H1 (cell line): ENCODE data around the gene FOXL1. TPM values are rescaled to one million over a fixed set of nuclear protein-coding genes. Genes with fewer than 3 reads are reported as not detected.

Experiments
- CTCF ChIA-PET: fragments of 300-600 bp; sonication (Branson Sonifier 250); formaldehyde crosslinking; loops from one replicate; lab custom pipeline; 2021; ENCODE audit not compliant: partially characterized antibody; lab: Charles Lee
- POLR2A ChIA-PET: fragments of 300-600 bp; sonication (Branson Sonifier 250); formaldehyde crosslinking; loops from one replicate; lab custom pipeline; 2021; ENCODE audit warnings: inconsistent platforms; ENCODE audit not compliant: partially characterized antibody; lab: Charles Lee
- DNase-seq, 2 experiments: peaks; one replicate each; pipeline versions ENCODE4 v3.0.0 to v3.0.0-alpha.2; 2010 to 2022; ENCODE audit warnings: low spot score in 2 of 2, low read depth in 1 of 2, mixed read lengths in 1 of 2
- FAIRE-seq: peaks from 2 replicates; lab custom pipeline; 2011; peaks lifted over from hg19 to GRCh38; lab: Jason Lieb, UNC
- H2AFZ ChIP-seq: 2 replicates; pipeline ENCODE4 v1.8.1; 2012; ENCODE audit warnings: low read length, inconsistent platforms
- H2AK5ac ChIP-seq: 2 replicates; pipeline ENCODE4 v1.6.1; 2013; ENCODE audit warnings: low read depth, low read length
- H2BK120ac ChIP-seq: replicated peaks from 2 replicates; pipeline ENCODE3; 2013; ENCODE audit warnings: low read depth, low read length, inconsistent platforms
- H2BK12ac ChIP-seq: 2 replicates; pipeline ENCODE4 v1.6.1; 2013; ENCODE audit warnings: low read depth, low read length
- H2BK15ac ChIP-seq: 2 replicates; pipeline ENCODE4 v1.6.1; 2013; ENCODE audit warnings: low read length
- H2BK20ac ChIP-seq: 2 replicates; pipeline ENCODE4 v1.6.1; 2013; ENCODE audit warnings: low read length
- H2BK5ac ChIP-seq: 2 replicates; pipeline ENCODE4 v1.6.1; 2013; ENCODE audit warnings: low read depth, low read length
- H3K14ac ChIP-seq: 2 replicates; pipeline ENCODE4 v1.6.1; 2013; ENCODE audit warnings: inconsistent platforms; ENCODE audit not compliant: insufficient read length
- H3K18ac ChIP-seq: 2 replicates; pipeline ENCODE4 v1.6.1; 2013; ENCODE audit warnings: low read length; ENCODE audit errors: extremely low read depth
- H3K23ac ChIP-seq: 2 replicates; pipeline ENCODE4 v1.6.1; 2013; ENCODE audit warnings: inconsistent platforms; ENCODE audit not compliant: insufficient read length
- H3K23me2 ChIP-seq: 2 replicates; pipeline ENCODE4 v1.6.1; 2013; ENCODE audit warnings: low read depth, low read length
- H3K27ac ChIP-seq: 2 replicates; pipeline ENCODE4 v1.6.1; 2011; ENCODE audit warnings: low read depth, low read length, inconsistent platforms
- H3K27me3 ChIP-seq, 4 experiments: replicated peaks in 1 of 4; 1 replicate in 1 of 4; 2 replicates in 3 of 4; pipeline versions ENCODE4 v1.6.1 to v1.8.1; 2011 to 2013; ENCODE audit warnings: low read length in 3 of 4, mild to moderate bottlenecking in 3 of 4, inconsistent platforms in 2 of 4, mixed read lengths in 2 of 4, moderate library complexity in 1 of 4; ENCODE audit not compliant: control insufficient read depth in 3 of 4, insufficient read depth in 3 of 4; ENCODE audit errors: extremely low read depth in 1 of 4
- H3K36me3 ChIP-seq, 4 experiments: 2 replicates each; pipeline versions ENCODE4 v1.6.1 to v1.8.1; 2011 to 2013; ENCODE audit warnings: mild to moderate bottlenecking in 4 of 4, low read length in 3 of 4, moderate library complexity in 2 of 4, control low read depth in 1 of 4, inconsistent platforms in 1 of 4; ENCODE audit not compliant: insufficient read depth in 4 of 4, control insufficient read depth in 2 of 4
- H3K4ac ChIP-seq: replicated peaks from 2 replicates; pipeline ENCODE3; 2013; ENCODE audit warnings: low read length, low read depth, mixed read lengths, inconsistent platforms; ENCODE audit not compliant: insufficient read length
- H3K4me1 ChIP-seq, 4 experiments: replicated peaks in 1 of 4; 1 replicate in 1 of 4; 2 replicates in 3 of 4; pipeline versions ENCODE4 v1.6.1 to v1.8.1; 2011 to 2013; ENCODE audit warnings: low read length in 3 of 4, inconsistent platforms in 2 of 4, mixed read lengths in 1 of 4; ENCODE audit not compliant: insufficient read depth in 4 of 4, control insufficient read depth in 3 of 4
- H3K4me2 ChIP-seq, 2 experiments: 2 replicates each; pipeline versions ENCODE4 v1.6.1 to v1.8.1; 2011 to 2013; ENCODE audit warnings: low read depth in 2 of 2, low read length in 2 of 2, control low read depth in 1 of 2, inconsistent platforms in 1 of 2, mild to moderate bottlenecking in 1 of 2; ENCODE audit not compliant: insufficient read depth in 1 of 2
- H3K4me3 ChIP-seq, 4 experiments: fragments of 200-600, 300-600 bp in 1 of 4; sonication (generic), shearing (Covaris generic), sonication (Bioruptor Twin) in 1 of 4; 2 replicates each; pipeline versions ENCODE4 v1.5.1 to v1.8.1; 2011 to 2016; ENCODE audit warnings: low read length in 4 of 4, low read depth in 3 of 4, control low read depth in 2 of 4, inconsistent platforms in 2 of 4, mild to moderate bottlenecking in 2 of 4, mixed read lengths in 1 of 4, moderate library complexity in 1 of 4; ENCODE audit not compliant: insufficient read depth in 2 of 4; ENCODE audit errors: extremely low read depth in 1 of 4
- H3K56ac ChIP-seq: replicated peaks from 2 replicates; pipeline ENCODE3; 2013; ENCODE audit warnings: low read depth, mild to moderate bottlenecking, mixed read lengths, low read length, inconsistent platforms; ENCODE audit not compliant: insufficient read length
- H3K79me1 ChIP-seq: 2 replicates; pipeline ENCODE4 v1.6.1; 2013; ENCODE audit warnings: low read depth, low read length, control low read depth
- H3K79me2 ChIP-seq, 2 experiments: 2 replicates each; pipeline versions ENCODE4 v1.6.1 to v1.8.1; 2012 to 2013; ENCODE audit warnings: low read length in 2 of 2, mild to moderate bottlenecking in 2 of 2, inconsistent platforms in 1 of 2; ENCODE audit not compliant: insufficient read depth in 2 of 2, control insufficient read depth in 1 of 2
- H3K9ac ChIP-seq, 4 experiments: replicated peaks in 1 of 4; 1 replicate in 1 of 4; 2 replicates in 3 of 4; pipeline versions ENCODE4 v1.6.1 to v1.8.1; 2011 to 2013; ENCODE audit warnings: low read depth in 3 of 4, low read length in 3 of 4, control low read depth in 2 of 4, mild to moderate bottlenecking in 2 of 4, moderate library complexity in 2 of 4, inconsistent platforms in 1 of 4; ENCODE audit errors: extremely low read depth in 1 of 4
- H3K9me3 ChIP-seq, 2 experiments: 2 replicates each; pipeline versions ENCODE4 v1.6.1 to v1.8.1; 2012 to 2013; ENCODE audit warnings: mild to moderate bottlenecking in 2 of 2, moderate library complexity in 2 of 2, control low read depth in 1 of 2, inconsistent platforms in 1 of 2, low read depth in 1 of 2, low read length in 1 of 2, mixed read lengths in 1 of 2; ENCODE audit not compliant: insufficient read depth in 2 of 2
- H4K20me1 ChIP-seq, 2 experiments: replicated peaks in 1 of 2; 2 replicates each; pipeline versions ENCODE3 to v1.8.1; 2011 to 2013; ENCODE audit warnings: inconsistent platforms in 2 of 2, low read length in 2 of 2, mild to moderate bottlenecking in 1 of 2; ENCODE audit not compliant: insufficient read depth in 2 of 2, control insufficient read depth in 1 of 2
- H4K5ac ChIP-seq: 2 replicates; pipeline ENCODE4 v1.6.1; 2013; ENCODE audit warnings: low read length, low read depth, mixed read lengths, inconsistent platforms; ENCODE audit not compliant: insufficient read length
- H4K8ac ChIP-seq: 2 replicates; pipeline ENCODE4 v1.8.0; 2013; ENCODE audit warnings: mild to moderate bottlenecking, moderate library complexity, low read length, inconsistent platforms; ENCODE audit not compliant: insufficient read depth; ENCODE audit errors: extremely low read depth
- H4K91ac ChIP-seq: replicated peaks from 2 replicates; pipeline ENCODE3; 2013; ENCODE audit warnings: low read length, mixed read lengths, inconsistent platforms; ENCODE audit not compliant: insufficient read length
- ASH2L ChIP-seq: fragments of 200-600, 300-600 bp; sonication (generic); IDR thresholded peaks from one replicate; pipeline ENCODE4 v1.7.1; 2017; ENCODE audit warnings: low read length
- JUN ChIP-seq: IDR thresholded peaks from 2 replicates; pipeline ENCODE4 v1.6.1; 2011; ENCODE audit warnings: low read depth, mild to moderate bottlenecking, improper control_type of control experiment, low read length
- KDM5A ChIP-seq: fragments of 200-600 bp; IDR thresholded peaks from 2 replicates; pipeline ENCODE4 v1.7.1; 2012; ENCODE audit warnings: mild to moderate bottlenecking, low read length, inconsistent platforms, mixed read lengths
- PHF8 ChIP-seq: fragments of 200-600 bp; sonication (generic); conservative IDR thresholded peaks from 2 replicates; pipeline ENCODE4 v1.7.1; 2012; ENCODE audit warnings: low read depth, mild to moderate bottlenecking, inconsistent platforms, low read length, moderate library complexity
- POLR2AphosphoS5 ChIP-seq: IDR thresholded peaks from 2 replicates; pipeline ENCODE4 v1.6.1; 2011; ENCODE audit warnings: low read depth, low read length
- SIN3A ChIP-seq, 2 experiments: IDR thresholded peaks in 1 of 2; conservative IDR thresholded peaks in 1 of 2; 2 replicates each; pipeline ENCODE4 v1.6.1; 2011 to 2012; ENCODE audit warnings: low read length in 2 of 2, improper control_type of control experiment in 1 of 2, low read depth in 1 of 2, mild to moderate bottlenecking in 1 of 2
- SP1 ChIP-seq: IDR thresholded peaks from 2 replicates; pipeline ENCODE4 v1.6.1; 2011; ENCODE audit warnings: low read depth, low read length
- WGBS, 2 experiments: shearing (Covaris generic) in 1 of 2; methylation state at CpG; one replicate each; pipeline versions ENCODE4 v1.1.6 to v1.1.7; 2013 to 2015; ENCODE audit warnings: low lambda C conversion rate in 2 of 2, mixed read lengths in 2 of 2, inconsistent platforms in 1 of 2, low coverage in 1 of 2, missing lambda C conversion rate in 1 of 2; ENCODE audit not compliant: insufficient replicate concordance in 2 of 2, insufficient coverage in 1 of 2, insufficient read length in 1 of 2; ENCODE audit errors: extremely low coverage in 1 of 2, missing lambda C conversion rate in 1 of 2; 5-methylcytosine and 5-hydroxymethylcytosine counted together
- polyA plus RNA-seq, 7 experiments: library from polyadenylated mRNA; depleted of rRNA in 3 of 7; stranded (reverse) in 5 of 7; unstranded in 2 of 7; fragments of >200 nt in 5 of 7; fragments of 200-250 nt in 2 of 7; gene quantifications; 1 replicate in 5 of 7; 2 replicates in 1 of 7; 4 replicates in 1 of 7; pipeline versions ENCODE4 v1.2.1 to v1.2.3, GENCODE V29; 2011 to 2013; ENCODE audit warnings: missing spikeins in 2 of 7, mixed read lengths in 2 of 7
- total RNA-seq: library from RNA; stranded (reverse); fragmentation: NEBNext Ultra II Directional; extraction: Animal tissue kit (Norgen Biotek cat#: 25700); gene quantifications from 2 replicates; pipeline ENCODE4 v1.2.1, GENCODE V29; 2021

FOXL1 gene
- total and polyA plus RNA-seq, 2 of the 8 experiments (the other 6 are each of a cell fraction or from before 2014, with no cell fraction given), result 0.03 TPM; not detected in 1

DNA sequence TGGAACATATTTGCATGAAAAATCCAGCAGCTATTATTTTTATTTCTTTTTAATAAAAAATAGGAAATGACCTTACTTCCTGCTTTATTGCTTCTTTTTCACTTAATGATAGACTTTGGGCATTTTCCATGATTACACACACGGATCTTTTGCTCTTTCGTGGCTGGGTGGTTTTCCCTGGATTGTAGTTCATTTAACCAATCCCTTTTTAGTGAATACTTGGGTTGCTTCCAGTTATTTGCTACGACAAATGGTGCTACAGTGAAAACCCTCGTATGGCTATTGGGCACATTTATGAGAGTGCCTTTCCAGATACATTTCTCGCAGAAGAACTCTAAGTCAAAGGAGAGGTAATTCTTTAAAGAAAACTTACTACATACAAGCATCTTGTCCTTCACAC, 38.6 kb downstream of the FOXL1 start:
- 97% methylated on average over 5 of the region's 5 CpGs; no CpG with 5 or more reads in 1 of the 2 experiments for whole genome bisulfite sequencing, 2 experiments
- Histone ChIP-seq H2AFZ (no peak overlapping the region), H2BK12ac (no peak overlapping the region), H2AK5ac (no peak overlapping the region), H2BK20ac (no peak overlapping the region), H3K14ac (no peak overlapping the region), H3K4me1 (peaks cover 0 to 5% (median 0%) of the 10 kb centered on the region in 4 experiments; a peak in 2 of 7 replicates), H3K36me3 (no peaks in the 10 kb centered on the region), H3K23ac (no peak overlapping the region), H3K9me3 (no peaks in the 10 kb centered on the region), H3K18ac (no peak overlapping the region), H2BK5ac (no peak overlapping the region), H3K4me2 (no peak overlapping the region), H4K20me1 (no peaks in the 10 kb centered on the region), H2BK15ac (no peak overlapping the region), H3K23me2 (no peaks in the 10 kb centered on the region), H4K91ac (no peak overlapping the region), H3K4me3 (no peak overlapping the region), H3K56ac (no peak overlapping the region), H3K4ac (no peak overlapping the region), H3K27ac (no peak overlapping the region), H4K8ac (no peak overlapping the region), H2BK120ac (no peak overlapping the region), H3K79me1 (no peaks in the 10 kb centered on the region), H3K27me3 (no peaks in the 10 kb centered on the region), H3K79me2 (no peaks in the 10 kb centered on the region), H4K5ac (no peak overlapping the region), H3K9ac (no peak overlapping the region)
- DNase-seq, result no peak
- CTCF ChIA-PET, result no interaction called here
- no peak for TF ChIP-seq SIN3A (conservative IDR thresholded peaks at IDR 0.05 in 1 of 2, IDR thresholded peaks at IDR 0.05 in 1 of 2; ENCODE audit: low read depth in 1 of 2, low read length in 2 of 2)
- TF ChIP-seq PHF8, result no peak
- TF ChIP-seq POLR2AphosphoS5, result no peak
- no peak for TF ChIP-seq ASH2L
- no peak for TF ChIP-seq KDM5A
- no peak for TF ChIP-seq JUN
- no peak for TF ChIP-seq SP1
- no peak for FAIRE-seq
- POLR2A ChIA-PET, result no interaction called here
